GM19099 (cell line): ENCODE measurements around the gene TPCN2.

ENCODE experiments used
- POLR2A ChIP-seq: IDR thresholded peaks from 3 replicates; pipeline ENCODE4 v1.6.1; 2011; ENCODE audit warnings: low read depth; ENCODE audit not compliant: insufficient read length; ENCODE audit errors: extremely low read depth

The TPCN2 gene

DNA sequence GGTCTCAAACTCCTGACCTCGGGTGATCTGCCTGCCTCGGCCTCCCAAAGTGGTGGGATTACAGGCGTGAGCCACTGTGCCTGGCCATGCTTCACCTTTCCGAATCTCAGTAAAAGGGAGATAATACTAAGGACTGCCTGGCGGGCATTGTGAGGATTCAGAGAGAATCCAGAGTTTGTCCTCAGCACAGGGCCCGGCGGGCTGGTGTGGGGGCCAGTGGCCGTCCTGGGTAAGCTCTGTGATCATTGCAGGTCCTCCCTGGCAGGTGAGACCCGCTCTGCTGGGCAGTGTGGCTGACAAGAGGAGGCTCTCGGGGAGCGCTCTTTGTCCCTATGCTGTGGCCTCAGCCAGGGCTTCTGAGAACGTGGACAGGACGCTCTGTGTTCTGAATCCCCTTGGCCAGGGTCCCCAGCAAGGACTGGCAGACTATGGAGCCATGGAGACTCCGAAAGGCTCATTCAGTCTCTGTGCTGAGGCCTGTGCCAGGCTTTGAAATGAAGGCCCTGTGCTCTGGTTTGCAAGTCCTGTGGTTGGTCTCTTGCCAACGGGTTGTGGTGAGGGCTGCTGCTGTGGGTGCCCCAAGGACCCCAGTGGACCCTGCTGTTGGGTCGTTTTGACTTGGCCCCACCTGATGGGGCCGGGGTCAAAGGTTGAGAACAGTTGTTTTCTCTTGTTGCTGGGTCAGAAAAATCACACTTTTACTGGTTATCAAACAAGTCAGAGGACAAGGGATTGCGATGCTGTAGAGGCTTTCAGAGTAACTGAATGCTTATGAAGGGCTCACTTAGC lies 2.1 kb downstream of the TPCN2 start:
- no peak for TF ChIP-seq POLR2A

DNA sequence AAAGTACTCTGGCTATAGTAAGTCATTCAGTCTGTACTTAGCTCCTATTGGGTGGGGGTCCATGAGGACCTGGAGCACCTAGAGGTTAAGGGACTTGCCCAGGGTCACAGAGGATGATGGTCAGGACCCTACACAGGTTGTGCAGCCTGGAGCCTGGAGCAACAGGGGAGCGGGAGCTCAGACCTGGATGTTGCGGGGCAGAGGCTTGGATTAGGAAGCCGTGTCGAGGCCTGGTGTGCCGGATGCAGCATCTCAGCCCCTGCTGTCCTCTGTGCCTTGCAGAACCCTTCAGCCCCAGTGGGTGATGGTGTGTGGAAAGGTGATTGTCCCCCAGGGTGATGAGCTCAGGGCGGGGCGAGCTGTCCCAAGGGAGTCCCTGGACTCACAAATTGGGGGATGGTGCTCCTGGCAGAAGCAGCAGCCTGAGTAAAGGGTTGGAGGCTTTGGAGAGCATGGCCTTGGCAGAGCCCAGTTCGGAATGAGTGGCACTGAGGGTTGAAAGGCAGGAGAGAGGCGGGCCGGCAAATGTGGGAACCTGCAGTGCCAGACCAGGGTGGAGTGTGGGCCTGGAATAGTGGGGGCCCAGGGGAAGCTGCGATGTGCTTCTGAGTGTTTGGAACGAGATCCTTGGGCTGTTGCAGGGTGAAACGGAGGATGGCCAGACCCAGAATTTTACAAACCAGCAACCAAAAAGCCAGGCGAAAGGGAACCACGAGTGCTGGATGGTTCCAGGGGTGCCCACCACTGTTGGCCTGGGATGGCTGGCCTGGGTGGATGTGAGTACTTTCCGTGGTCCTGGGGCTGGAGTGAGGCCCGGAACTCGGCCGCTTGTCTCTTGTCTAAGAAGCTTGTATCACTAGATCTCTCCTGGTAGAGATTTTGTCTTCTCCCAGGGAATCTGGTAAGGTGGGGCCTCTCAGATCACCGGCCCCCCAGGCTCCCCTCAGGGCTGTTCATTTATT lies 2.9 kb downstream of the TPCN2 start:
- no peak for TF ChIP-seq POLR2A

DNA sequence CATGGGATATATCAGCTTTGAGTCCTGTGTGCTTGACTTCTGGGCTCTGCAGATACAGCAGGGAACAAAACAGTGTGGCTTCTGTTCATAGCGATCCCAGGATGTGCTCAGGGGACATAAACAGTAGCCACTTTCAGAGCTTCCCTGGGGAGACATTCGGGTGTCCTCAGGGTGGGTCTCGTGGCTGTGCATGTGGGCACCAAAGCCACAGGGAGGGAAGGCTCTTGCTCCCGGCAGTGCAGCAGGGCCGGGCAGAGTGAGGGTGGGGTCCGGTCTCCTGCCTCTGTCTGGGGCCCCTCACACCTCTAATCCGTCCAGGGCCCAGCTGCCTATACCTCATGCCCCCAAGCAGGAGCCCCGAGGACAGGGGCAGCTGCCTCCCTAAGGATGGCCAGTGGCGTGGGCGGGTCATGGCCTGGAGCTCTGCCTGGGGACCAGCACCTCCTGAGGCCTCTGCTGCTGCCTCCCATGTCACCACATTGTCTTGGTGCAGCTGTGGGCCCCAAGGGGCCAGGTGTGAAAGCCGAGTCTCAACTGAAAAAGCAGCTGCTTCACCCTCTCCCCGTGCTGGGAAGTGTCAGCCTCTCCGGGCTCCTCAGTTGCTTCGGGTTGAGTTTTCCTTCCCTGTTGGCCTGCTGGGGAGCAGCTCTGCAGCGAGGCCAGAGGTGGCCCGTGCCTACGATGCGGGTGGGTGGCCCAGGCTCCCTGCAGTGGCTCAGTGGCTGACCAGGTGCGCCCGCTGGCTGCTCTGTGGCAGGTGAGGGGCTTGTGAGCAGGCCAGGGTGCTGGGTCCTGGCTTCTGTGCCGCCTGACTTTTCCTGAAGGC lies 3.8 kb downstream of the TPCN2 start:
- TF ChIP-seq POLR2A, result no peak

DNA sequence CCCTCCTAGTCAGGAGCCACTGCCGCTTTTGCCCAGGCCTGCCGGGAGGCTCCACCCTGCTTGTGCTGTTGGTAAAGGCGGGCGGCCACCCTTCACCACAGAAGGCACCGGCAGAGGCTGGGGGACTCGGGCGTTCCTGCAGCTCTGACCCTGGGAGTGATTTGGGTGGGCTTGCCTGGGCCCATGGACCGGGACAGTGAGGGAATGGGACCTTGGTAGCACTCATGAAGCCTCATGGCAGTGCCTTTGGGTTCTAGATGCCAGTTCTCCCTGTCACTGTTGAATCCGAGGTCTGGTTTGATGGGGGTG lies 4.4 kb downstream of the TPCN2 start:
- no peak for TF ChIP-seq POLR2A

DNA sequence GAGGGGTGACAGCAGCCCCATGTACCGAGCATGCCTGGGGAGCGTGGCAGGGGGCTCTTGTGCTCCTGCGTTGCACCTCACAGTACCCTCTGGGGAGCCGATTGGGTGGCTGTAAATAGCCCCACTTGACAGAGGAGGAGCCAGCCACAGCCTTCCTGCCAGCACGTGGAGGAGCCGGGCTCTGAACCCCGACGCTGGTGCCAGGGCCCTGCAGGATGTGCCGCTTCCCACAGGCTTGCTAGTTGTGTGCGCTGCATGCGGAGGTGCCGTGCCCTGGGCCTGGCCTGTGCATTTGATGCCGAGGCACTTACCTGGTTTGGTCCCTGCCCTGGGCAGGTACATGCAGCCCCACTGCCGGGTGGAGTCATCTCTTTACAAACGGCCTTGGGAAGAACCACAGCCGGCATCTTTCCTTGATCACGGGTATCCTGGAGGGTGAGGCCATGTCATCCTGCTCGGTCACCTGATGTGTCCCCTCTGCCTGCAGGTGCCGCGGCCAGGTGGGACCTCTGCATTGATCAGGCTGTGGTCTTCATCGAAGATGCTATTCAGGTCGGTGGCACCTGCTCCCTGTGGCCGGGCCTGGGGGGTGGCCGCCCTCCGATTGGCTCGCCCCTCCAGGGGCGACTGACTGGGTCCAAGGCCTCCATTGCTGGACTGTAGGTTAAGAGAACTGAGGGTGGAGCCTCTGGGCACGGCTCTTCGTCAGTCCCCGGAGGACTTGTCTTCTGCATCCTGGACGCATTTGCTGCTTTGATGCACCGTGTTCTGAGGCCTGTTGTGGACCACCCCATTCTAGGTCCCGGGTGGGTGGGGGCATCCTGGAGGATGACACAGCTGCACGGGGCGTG lies 5.0 kb downstream of the TPCN2 start:
- no peak for TF ChIP-seq POLR2A

DNA sequence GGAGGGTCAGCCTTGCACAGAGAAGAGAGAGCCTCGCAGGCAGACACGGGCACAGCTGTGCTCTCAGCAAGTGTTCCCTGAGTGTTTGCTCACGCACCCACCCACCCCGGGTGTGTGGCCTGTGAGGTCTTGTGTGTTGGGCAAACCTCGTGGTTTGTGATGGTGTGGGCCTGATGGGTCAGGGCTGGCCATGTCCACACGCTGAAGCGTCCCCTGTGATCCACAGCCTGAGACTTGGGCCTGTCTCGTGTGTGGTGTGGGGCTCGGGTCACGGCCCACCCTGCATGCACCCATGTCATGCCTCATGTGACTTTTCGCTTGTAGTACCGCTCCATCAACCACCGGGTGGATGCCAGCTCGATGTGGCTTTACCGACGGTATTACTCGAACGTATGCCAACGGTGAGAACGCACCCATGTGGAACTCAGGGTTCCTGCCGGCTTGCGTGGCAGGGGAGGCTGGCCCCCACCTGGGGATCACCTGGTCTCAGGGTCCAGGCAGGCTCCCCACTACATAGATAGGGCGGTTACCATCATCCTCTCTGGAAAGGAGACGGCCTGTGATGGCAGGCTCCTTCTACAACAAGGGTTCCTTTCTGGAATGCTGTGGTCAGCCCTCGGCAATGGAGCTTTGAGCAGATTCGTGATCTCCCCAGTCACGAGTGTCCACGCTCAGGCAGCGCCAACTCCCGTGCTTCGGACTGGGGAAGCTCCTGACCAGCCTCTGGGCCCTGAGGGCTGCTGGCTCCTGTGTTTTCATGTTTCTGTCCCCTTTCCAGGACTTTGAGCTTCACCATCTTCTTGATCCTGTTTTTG lies 5.9 kb downstream of the TPCN2 start:
- TF ChIP-seq POLR2A, result no peak

DNA sequence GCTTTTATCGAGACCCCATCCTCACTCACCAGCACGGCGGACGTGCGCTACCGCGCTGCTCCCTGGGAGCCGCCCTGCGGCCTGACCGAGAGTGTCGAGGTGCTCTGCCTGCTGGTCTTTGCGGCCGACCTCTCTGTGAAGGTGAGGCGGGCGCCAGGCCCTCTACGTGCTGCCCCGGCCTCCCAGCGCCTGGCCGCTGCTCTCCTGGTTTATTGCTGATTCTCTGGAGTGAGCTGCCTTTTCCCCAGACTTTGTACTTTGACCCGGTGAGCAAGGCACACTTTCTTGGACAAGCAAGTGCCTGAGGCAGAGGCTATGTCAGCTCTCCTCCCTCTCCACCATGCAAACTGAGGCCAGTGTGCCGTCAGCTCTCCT lies 6.5 kb downstream of the TPCN2 start:
- TF ChIP-seq POLR2A, result no peak

DNA sequence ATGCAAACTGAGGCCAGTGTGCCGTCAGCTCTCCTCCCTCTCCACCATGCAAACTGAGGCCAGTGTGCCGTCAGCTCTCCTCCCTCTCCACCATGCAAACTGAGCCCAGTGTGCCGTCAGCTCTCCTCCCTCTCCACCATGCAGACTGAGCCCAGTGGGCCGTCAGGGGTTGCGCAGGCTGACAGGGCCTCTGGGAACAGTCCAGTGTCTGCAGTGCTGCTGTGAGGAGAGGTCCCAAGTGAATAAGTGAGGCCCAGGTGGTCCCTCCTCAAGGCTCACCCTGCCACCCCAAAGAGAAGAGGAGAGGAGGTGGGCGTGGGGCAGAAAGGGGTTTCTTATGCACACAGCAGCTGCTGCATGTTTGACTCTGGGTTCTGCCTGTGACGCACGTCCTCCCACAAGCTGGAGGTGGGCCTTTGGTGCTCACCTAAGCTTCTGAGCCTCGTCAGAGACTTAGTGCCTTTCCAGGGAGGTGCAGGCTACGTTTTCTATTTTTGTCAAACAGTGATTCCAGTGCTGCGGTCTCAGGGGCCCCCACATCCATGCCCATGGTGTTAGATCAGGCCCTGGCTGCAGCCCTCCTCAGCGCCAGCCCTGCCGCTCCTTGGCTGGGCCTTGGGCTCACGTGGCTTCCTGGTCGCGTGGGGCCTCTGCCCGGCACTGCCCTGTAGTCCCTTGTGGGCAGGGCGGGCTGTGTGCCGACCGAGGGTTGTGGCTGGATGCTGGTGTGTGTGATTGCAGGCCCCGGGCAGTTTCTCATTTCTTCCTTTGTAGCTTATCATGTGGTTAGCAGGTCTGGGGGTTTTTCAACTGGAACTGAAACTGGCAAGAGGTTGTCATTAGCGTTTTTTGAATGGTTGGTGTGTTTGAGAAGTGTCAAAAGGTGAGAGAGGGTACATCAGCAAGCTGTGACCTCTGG lies 7.1 kb downstream of the TPCN2 start:
- peak; percentile 39 for TF ChIP-seq POLR2A

DNA sequence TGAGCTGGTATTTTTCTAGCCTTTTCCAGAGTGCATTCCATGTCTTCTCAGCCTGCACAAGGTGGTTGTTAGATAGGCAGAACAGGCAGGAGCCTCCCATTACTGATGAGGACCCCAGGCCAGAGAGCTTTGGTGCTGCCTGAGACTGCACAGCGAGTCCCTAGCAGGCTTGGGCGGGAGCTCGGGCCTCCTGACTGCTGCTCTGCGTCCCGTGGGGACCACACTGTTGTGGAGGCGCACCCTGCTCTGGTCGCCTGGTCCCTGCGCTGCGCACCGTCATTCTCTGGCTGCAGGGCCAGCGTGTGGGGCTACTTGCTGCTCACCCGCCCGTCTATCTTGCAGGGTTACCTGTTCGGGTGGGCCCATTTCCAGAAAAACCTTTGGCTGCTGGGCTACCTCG lies 8.5 kb downstream of the TPCN2 start:
- TF ChIP-seq POLR2A, result no peak

DNA sequence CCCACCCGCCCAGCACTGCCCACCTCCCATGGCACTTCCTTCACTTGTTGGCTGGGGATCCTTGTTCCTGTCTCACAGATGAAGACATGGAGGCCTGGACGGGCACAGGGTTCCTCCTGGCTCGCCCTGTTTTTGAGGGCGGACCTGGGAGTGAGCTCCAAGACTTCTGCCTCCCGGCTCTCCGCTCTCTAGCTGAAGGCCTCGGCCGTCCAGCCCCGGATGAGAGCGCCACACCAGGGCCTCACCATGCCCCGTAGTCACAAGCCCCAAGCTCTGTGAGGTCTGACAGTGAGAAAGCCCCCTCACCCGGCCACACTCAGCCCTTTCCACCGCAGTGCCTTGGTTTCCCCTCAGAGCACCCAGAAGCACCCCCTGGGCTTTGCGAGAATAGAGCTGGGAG lies 9.1 kb downstream of the TPCN2 start:
- no peak for TF ChIP-seq POLR2A

DNA sequence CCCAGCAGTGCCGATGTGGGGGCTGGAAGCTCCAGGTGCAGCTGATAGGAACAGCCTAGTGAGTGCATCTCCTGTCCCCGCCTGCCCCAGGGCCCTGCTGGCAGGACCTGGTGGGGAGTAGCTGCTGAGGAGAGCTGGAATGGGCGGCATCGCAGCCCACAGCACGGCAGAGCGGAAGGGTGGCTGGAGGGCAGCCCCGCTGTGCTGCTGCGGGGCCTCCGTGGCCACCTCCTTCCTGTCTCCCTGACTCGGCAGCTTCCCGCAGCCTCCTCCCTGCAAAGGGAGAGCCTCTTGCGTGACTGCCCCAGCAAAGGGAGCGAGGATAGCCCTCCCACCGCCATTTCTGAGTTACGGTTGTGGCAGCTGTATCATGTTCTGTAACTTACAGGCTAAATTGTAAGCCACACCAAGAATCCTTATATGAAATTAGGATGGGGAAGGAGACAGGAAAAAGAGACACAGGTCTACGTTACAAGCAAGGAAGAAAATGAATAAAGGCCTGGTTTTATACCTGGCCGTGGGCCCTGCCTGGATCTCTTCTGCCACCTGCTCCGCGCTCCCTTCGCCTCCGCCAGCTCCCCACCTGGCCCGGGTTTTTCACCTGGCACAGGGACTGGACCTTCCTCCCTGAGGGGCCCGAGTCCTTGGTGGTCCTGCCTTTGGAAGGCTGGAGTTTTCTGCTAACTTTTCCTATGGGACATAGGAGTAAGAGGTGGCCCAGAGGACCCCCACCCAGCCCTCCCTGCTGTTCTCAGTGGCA lies 10.0 kb downstream of the TPCN2 start:
- TF ChIP-seq POLR2A, result no peak

DNA sequence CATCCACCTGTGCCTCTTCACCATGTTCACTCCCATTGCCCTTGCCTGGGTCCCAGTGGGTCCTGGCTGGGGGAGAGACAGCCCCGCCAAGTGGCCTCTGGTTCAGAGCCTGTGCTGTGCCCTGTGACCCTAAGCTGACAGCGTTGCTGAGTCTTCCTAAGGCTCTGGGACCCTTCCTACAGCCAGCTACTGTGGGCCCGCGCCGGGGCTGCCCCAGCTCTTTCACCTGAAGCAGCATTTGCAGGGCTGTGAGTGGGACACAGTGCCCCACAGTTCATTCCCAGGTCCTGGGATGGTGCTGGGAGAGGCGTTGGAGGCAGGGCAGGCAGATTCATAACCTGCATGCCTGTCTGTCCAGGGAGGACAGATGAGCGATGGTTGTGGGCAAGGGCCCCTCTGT lies 10.7 kb downstream of the TPCN2 start:
- no peak for TF ChIP-seq POLR2A
